IPS-15b (cell line): Measurements from ENCODE around the gene MT1X.
"Not testable (repeated sequence)": the region's sequence is repeated elsewhere in the genome, so short reads cannot be mapped to it uniquely, and the experiment has no call there.

Experiments used
- H3K27me3 ChIP-seq: one replicate; pipeline ENCODE4 v1.6.1; 2013; ENCODE audit warnings: low read length; ENCODE audit not compliant: control insufficient read depth, insufficient read depth
- H3K36me3 ChIP-seq: one replicate; pipeline ENCODE4 v1.6.1; 2013; ENCODE audit warnings: low read length; ENCODE audit not compliant: control insufficient read depth, insufficient read depth
- H3K4me1 ChIP-seq: one replicate; pipeline ENCODE4 v1.6.1; 2013; ENCODE audit warnings: mild to moderate bottlenecking, low read length; ENCODE audit not compliant: control insufficient read depth, insufficient read depth
- H3K4me3 ChIP-seq: one replicate; pipeline ENCODE4 v1.5.1; 2013; ENCODE audit warnings: low read depth, low read length
- H3K9ac ChIP-seq: one replicate; pipeline ENCODE4 v1.6.1; 2013; ENCODE audit warnings: low read depth, mild to moderate bottlenecking, low read length
- H3K9me3 ChIP-seq: one replicate; pipeline ENCODE4 v1.6.1; 2013; ENCODE audit warnings: mild to moderate bottlenecking, low read length; ENCODE audit not compliant: control insufficient read depth, insufficient read depth

The MT1X gene

GRCh38 chr16:56708525-56709442 is 26.5 kb downstream of the MT1X start:
- Histone ChIP-seq H3K9me3 (no peaks in the 10 kb centered on the region), H3K36me3 (no peaks in the 10 kb centered on the region), H3K27me3 (no peaks in the 10 kb centered on the region), H3K4me1 (no peaks in the 10 kb centered on the region), H3K9ac (no peak overlapping the region), H3K4me3 (no peak overlapping the region)

- Histone ChIP-seq H3K27me3 (no peaks in the 10 kb centered on the region), H3K9me3 (no peaks in the 10 kb centered on the region), H3K4me3 (no peak overlapping the region), H3K36me3 (no peaks in the 10 kb centered on the region), H3K9ac (no peak overlapping the region), H3K4me1 (no peaks in the 10 kb centered on the region)
These were observed 27.3 kb downstream of the MT1X start for GRCh38 chr16:56709443-56710040.

GRCh38 chr16:56710181-56710737 is 28.0 kb downstream of the MT1X start:
- no peak overlapping the region for H3K4me3 ChIP-seq
- H3K27me3 ChIP-seq, result peaks cover 2% of the 10 kb centered on the region
- H3K4me1 ChIP-seq, result no peaks in the 10 kb centered on the region
- H3K9ac ChIP-seq, result no peak overlapping the region
- no peaks in the 10 kb centered on the region for H3K36me3 ChIP-seq
- no peaks in the 10 kb centered on the region for H3K9me3 ChIP-seq

- Histone ChIP-seq H3K36me3 (no peaks in the 10 kb centered on the region), H3K9ac (no peak overlapping the region), H3K4me1 (no peaks in the 10 kb centered on the region), H3K4me3 (no peak overlapping the region), H3K9me3 (no peaks in the 10 kb centered on the region), H3K27me3 (peaks cover 4% of the 10 kb centered on the region)
These were observed 29.6 kb downstream of the MT1X start for GRCh38 chr16:56711862-56712261.

GRCh38 chr16:56713794-56714193 is 31.5 kb downstream of the MT1X start:
- Histone ChIP-seq H3K27me3 (peaks cover 7% of the 10 kb centered on the region), H3K4me3 (no peak overlapping the region), H3K9me3 (no peaks in the 10 kb centered on the region), H3K36me3 (no peaks in the 10 kb centered on the region), H3K4me1 (no peaks in the 10 kb centered on the region), H3K9ac (no peak overlapping the region)

- Histone ChIP-seq H3K9ac (no peak overlapping the region), H3K9me3 (no peaks in the 10 kb centered on the region), H3K4me1 (no peaks in the 10 kb centered on the region), H3K27me3 (peaks cover 7% of the 10 kb centered on the region), H3K4me3 (no peak overlapping the region), H3K36me3 (no peaks in the 10 kb centered on the region)
These were observed 32.9 kb downstream of the MT1X start for GRCh38 chr16:56715126-56715525.

- Histone ChIP-seq H3K9ac (no peak overlapping the region), H3K9me3 (no peaks in the 10 kb centered on the region), H3K27me3 (peaks cover 7% of the 10 kb centered on the region), H3K4me1 (no peaks in the 10 kb centered on the region), H3K36me3 (no peaks in the 10 kb centered on the region), H3K4me3 (no peak overlapping the region)
These were observed 34.5 kb downstream of the MT1X start for GRCh38 chr16:56716761-56717160.

GRCh38 chr16:56717532-56717931 is 35.3 kb downstream of the MT1X start:
- H3K27me3 ChIP-seq, result not testable (repeated sequence)

GRCh38 chr16:56722200-56722842 is 40.1 kb downstream of the MT1X start:
- H3K36me3 ChIP-seq, result no peaks in the 10 kb centered on the region
- H3K9ac ChIP-seq, result no peak overlapping the region
- no peak overlapping the region for H3K4me3 ChIP-seq
- H3K4me1 ChIP-seq, result no peaks in the 10 kb centered on the region
- H3K9me3 ChIP-seq, result no peaks in the 10 kb centered on the region
- no peaks in the 10 kb centered on the region for H3K27me3 ChIP-seq

More at GRCh38 chr16:56717532-56717931, 35.3 kb downstream of the MT1X start:
- H3K9ac ChIP-seq, H3K4me1 ChIP-seq, H3K9me3 ChIP-seq, H3K36me3 ChIP-seq, H3K4me3 ChIP-seq: not testable (repeated sequence)

GRCh38 chr16:56724191-56724590 is 41.9 kb downstream of the MT1X start:
- no peak overlapping the region for H3K9ac ChIP-seq
- H3K9me3 ChIP-seq, result no peaks in the 10 kb centered on the region
- no peaks in the 10 kb centered on the region for H3K4me1 ChIP-seq
- H3K36me3 ChIP-seq, result no peaks in the 10 kb centered on the region
- no peaks in the 10 kb centered on the region for H3K27me3 ChIP-seq
- H3K4me3 ChIP-seq, result no peak overlapping the region

GRCh38 chr16:56726283-56726682 is 44.0 kb downstream of the MT1X start:
- Histone ChIP-seq H3K36me3 (no peaks in the 10 kb centered on the region), H3K4me1 (no peaks in the 10 kb centered on the region), H3K9ac (no peak overlapping the region), H3K27me3 (no peaks in the 10 kb centered on the region), H3K9me3 (no peaks in the 10 kb centered on the region), H3K4me3 (no peak overlapping the region)
